Measurements from ENCODE around the gene BCL2L14. TPM values are rescaled to one million over a fixed set of nuclear protein-coding genes. Genes with fewer than 3 reads are reported as not detected.

Gene BCL2L14
- total RNA-seq, 1 experiment from 2014 or later, result not detected

- DNase-seq (ENCODE audit: low read depth, low spot score) (no peak), ATAC-seq (no peak)
- POLR2A ChIA-PET, result no interaction called here
- no TSS peak for BruUV-seq (replicated peaks)
- in situ Hi-C loops (cut with HindIII; ENCODE audit: low pct_unique_long_range_greater_than_20kb, low sequenced_read_pairs) (no loop called here), intact Hi-C loops (cut with micrococcal nuclease; ENCODE audit: unreplicated experiment) (no loop called here)
- TF ChIP-seq, protein P1, sequence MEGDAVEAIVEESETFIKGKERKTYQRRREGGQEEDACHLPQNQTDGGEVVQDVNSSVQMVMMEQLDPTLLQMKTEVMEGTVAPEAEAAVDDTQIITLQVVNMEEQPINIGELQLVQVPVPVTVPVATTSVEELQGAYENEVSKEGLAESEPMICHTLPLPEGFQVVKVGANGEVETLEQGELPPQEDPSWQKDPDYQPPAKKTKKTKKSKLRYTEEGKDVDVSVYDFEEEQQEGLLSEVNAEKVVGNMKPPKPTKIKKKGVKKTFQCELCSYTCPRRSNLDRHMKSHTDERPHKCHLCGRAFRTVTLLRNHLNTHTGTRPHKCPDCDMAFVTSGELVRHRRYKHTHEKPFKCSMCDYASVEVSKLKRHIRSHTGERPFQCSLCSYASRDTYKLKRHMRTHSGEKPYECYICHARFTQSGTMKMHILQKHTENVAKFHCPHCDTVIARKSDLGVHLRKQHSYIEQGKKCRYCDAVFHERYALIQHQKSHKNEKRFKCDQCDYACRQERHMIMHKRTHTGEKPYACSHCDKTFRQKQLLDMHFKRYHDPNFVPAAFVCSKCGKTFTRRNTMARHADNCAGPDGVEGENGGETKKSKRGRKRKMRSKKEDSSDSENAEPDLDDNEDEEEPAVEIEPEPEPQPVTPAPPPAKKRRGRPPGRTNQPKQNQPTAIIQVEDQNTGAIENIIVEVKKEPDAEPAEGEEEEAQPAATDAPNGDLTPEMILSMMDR (IDR thresholded peaks at IDR 0.05), result no peak
- TF ChIP-seq TCF7L2 (IDR thresholded peaks at IDR 0.05; ENCODE audit: low read depth, low read length) (no peak), REST (IDR thresholded peaks at IDR 0.05; ENCODE audit: insufficient read depth in 1 of 2, low read depth in 2 of 2, low read length in 1 of 2) (no peak), SIN3A (IDR thresholded peaks at IDR 0.05; ENCODE audit: borderline replicate concordance, insufficient read depth, low read depth, low read length) (no peak), POLR2AphosphoS5 (IDR thresholded peaks at IDR 0.05; ENCODE audit: low read depth, low read length) (no peak)
- no peaks in the 10 kb centered on the region for H3K27me3 ChIP-seq (ENCODE audit: control insufficient read depth, insufficient read depth, low read length)
- H3K9me3 ChIP-seq (ENCODE audit: control insufficient read depth, insufficient read depth, low read depth, low read length), result no peaks in the 10 kb centered on the region
- H3K4me1 ChIP-seq (ENCODE audit: control insufficient read depth, insufficient read depth, low read length), result no peaks in the 10 kb centered on the region
- no peak overlapping the region for H3K4me3 ChIP-seq (ENCODE audit: low read depth in 2 of 2, low read length in 2 of 2)
- no peaks in the 10 kb centered on the region for H3K36me3 ChIP-seq (ENCODE audit: control insufficient read depth, insufficient read depth, low read length)
- H3K27ac ChIP-seq (ENCODE audit: low read length), result no peak overlapping the region
- CTCF ChIA-PET, result no interaction called here
Measured at GRCh38 chr12:12046401-12046800, 24.3 kb upstream of the BCL2L14 start.

- in situ Hi-C loops (cut with HindIII; ENCODE audit: low pct_unique_long_range_greater_than_20kb, low sequenced_read_pairs), result no loop called here
- no peak for ATAC-seq
- POLR2A ChIA-PET, result no interaction called here
- no peaks in the 10 kb centered on the region for H3K9me3 ChIP-seq (ENCODE audit: control insufficient read depth, insufficient read depth, low read depth, low read length)
- intact Hi-C loops (cut with micrococcal nuclease; ENCODE audit: unreplicated experiment), result no loop called here
- CTCF ChIA-PET, result no interaction called here
- H3K4me1 ChIP-seq (ENCODE audit: control insufficient read depth, insufficient read depth, low read length), result no peaks in the 10 kb centered on the region
- TF ChIP-seq POLR2AphosphoS5 (IDR thresholded peaks at IDR 0.05; ENCODE audit: low read depth, low read length), result no peak
- no peak for TF ChIP-seq SIN3A (IDR thresholded peaks at IDR 0.05; ENCODE audit: borderline replicate concordance, insufficient read depth, low read depth, low read length)
- TF ChIP-seq TCF7L2 (IDR thresholded peaks at IDR 0.05; ENCODE audit: low read depth, low read length), result no peak
- TF ChIP-seq, protein P1 (IDR thresholded peaks at IDR 0.05), result no peak
- no peak for TF ChIP-seq REST (IDR thresholded peaks at IDR 0.05; ENCODE audit: insufficient read depth in 1 of 2, low read depth in 2 of 2, low read length in 1 of 2)
- H3K4me3 ChIP-seq (ENCODE audit: low read depth in 2 of 2, low read length in 2 of 2), result no peak overlapping the region
- no TSS peak for BruUV-seq (replicated peaks)
- no peaks in the 10 kb centered on the region for H3K27me3 ChIP-seq (ENCODE audit: control insufficient read depth, insufficient read depth, low read length)
- no peak overlapping the region for H3K27ac ChIP-seq (ENCODE audit: low read length)
- no peak for DNase-seq (ENCODE audit: low read depth, low spot score)
- H3K36me3 ChIP-seq (ENCODE audit: control insufficient read depth, insufficient read depth, low read length), result no peaks in the 10 kb centered on the region
Measured at GRCh38 chr12:12047682-12048081, 23.1 kb upstream of the BCL2L14 start.

Measured in Panc1 (cell line).